GM21723 (cell line): ENCODE data around the gene GHR.
"Not testable (repeated sequence)": the region's sequence is repeated elsewhere in the genome, so short reads cannot be mapped to it uniquely, and the experiment has no call there.

ENCODE experiments used
- ATAC-seq: cut with Tn5 transposase; IDR thresholded peaks from one replicate; pipeline ENCODE4 v1.9.1; 2021; ENCODE audit warnings: mild to moderate bottlenecking, moderate library complexity; ENCODE audit not compliant: unreplicated experiment

The GHR gene

DNA sequence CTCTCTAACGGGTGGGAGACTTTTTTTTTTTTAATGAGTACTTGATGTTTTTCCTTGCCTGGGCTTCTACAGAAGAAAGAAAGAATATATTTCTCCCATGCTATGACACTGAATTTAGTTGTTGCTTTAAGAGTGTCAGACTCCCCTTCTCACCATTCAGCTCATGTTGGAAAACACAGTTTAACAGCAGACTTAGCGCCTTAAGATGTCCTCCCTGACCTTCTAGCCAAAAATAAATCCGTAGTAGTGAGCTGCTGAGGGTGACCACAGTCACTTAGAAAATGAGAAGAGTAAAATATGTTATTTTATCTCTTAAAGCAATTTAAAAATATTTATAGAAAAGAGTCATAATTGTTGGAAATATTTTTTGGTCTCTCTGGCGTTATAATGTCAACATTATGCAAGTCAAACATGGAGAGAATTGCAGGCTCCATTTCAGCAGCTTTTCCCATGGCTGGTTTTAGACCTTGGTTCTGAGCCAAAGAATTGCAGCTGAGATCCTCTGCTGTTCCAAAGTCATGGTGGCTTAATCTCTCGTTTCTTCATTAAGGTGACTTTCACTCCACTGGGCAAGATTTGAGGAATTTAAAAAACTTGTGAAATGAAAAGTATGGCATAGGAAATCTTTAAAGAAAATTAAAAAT, 143.5 kb downstream of the GHR start:
- no peak for ATAC-seq

DNA sequence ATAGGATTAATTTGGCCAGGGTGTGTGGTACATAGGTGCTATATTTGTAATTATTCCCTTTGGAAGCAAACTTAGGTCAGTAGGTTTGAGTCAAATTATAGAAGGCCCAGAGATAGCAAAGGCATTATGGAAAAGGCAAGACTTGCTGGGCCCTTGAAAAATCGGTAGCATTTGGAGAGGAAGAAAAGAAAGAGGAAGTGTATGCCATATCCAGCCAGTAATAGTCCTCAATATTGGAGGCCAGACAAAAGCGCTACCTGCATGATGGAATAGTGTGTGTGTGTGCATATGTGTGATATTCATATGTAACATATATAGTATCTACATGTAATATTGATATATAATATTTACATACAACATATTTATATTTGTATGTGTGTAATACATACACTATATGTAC, 146.1 kb downstream of the GHR start:
- no peak for ATAC-seq

DNA sequence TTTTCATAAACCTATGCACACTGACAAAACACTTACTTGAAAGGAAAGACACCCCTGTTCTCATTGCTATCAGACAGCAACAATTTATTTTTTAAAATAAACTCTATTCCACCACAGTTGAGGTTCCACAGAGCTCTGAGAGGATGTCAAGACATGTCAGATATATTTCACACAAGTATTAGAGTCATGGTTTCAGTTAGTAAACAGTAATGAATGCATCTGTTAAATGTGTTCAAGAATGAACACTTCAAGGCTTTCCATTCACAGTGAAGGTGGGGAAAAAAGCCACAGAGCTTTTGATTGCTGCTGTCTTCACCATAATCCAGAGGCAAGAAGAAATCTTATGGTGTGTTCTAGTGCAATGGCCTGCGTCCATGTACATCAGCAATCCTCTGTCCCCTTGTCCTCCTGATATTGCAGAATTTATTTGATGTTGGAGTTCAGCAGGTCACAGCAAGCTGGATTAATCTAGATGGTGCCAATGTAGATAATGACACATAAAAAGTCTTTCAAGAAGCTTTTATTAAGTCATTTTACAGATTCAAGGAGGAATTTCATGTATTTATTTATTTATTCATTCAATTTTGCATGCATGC, 146.8 kb downstream of the GHR start:
- no peak for ATAC-seq

DNA sequence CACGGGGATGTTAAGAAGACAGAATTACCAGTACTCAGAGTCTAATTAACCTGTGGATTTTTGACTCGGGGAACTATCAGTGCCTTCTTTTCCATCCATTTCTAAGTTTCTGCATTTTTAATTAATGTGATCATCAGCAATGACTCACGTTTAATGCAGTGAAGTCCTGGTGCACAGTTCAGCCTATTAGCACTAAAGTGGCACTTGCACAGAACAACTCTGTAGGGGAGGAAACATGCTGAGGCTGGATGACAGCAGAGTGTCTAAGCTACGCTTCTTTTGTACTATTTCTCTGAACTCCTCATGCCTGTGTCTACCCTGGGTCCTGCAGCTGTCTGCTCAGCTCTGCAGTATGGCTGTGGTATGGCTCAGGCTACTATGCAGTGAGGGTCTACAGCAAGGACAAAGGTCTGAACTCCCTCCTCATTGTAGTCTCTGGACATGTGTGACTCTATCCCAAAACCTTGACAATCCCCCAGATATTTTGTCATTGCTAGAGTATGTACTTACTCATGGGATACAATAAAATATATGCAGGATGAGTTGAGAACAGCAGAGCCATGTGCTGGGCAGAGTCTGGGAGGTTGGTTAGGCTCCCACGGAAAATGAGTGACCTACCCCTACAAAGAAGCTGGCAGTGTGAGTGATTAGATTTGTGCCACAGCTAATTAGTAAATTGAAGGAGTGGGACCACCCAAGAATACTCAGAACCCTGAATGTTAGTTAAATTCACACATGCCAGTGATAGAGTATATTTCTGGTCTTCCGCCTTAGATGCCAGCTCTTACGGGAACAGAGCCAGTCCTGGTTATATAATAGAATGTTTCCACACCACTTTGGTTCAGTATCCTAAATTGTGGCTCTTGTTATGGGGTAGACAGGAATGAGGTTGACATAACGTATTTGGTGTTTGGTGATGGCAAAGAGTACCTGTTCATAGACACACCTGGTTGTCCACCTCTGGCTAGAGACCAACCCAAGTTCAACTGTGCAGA, 148.0 kb downstream of the GHR start:
- no peak for ATAC-seq

- ATAC-seq = no peak
Observed at GRCh38 chr5:42572313-42572712, 149.1 kb downstream of the GHR start.

GRCh38 chr5:42573386-42573785, 150.1 kb downstream of the GHR start:
- ATAC-seq = no peak

GRCh38 chr5:42575914-42576313, 152.7 kb downstream of the GHR start:
- not testable (repeated sequence) for ATAC-seq

- ATAC-seq = not testable (repeated sequence)
Observed at GRCh38 chr5:42578901-42579300, 155.7 kb downstream of the GHR start.

- ATAC-seq = no peak
Observed at GRCh38 chr5:42579320-42579719, 156.1 kb downstream of the GHR start.

GRCh38 chr5:42581845-42582244, 158.6 kb downstream of the GHR start:
- ATAC-seq = no peak

GRCh38 chr5:42582723-42583122, 159.5 kb downstream of the GHR start:
- no peak for ATAC-seq

DNA sequence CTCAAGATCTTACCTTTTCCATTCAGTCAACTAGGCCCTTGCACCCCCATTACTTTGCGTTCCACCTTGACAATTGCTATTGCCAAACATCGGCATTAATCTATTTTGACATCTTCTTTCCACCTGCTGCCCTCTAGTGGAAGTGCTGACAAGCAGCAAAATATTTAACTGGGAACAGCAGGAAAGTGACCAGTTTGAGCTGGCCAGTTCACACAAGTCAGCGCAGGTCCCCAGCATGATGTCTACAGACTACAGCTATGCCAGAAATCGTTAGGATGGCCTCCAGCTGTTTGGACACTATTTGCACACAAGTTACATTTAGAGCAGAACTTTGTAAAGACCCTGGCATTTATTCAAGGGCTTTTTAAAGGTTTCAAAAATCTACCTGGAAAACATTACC, 160.1 kb downstream of the GHR start:
- ATAC-seq = peak; percentile 69

- ATAC-seq = no peak
Observed at GRCh38 chr5:42586625-42587024, 163.4 kb downstream of the GHR start.

- ATAC-seq = no peak
Observed at GRCh38 chr5:42587096-42587723, 164.0 kb downstream of the GHR start.

GRCh38 chr5:42590566-42590965, 167.3 kb downstream of the GHR start:
- ATAC-seq = no peak

GRCh38 chr5:42591015-42591414, 167.8 kb downstream of the GHR start:
- no peak for ATAC-seq

DNA sequence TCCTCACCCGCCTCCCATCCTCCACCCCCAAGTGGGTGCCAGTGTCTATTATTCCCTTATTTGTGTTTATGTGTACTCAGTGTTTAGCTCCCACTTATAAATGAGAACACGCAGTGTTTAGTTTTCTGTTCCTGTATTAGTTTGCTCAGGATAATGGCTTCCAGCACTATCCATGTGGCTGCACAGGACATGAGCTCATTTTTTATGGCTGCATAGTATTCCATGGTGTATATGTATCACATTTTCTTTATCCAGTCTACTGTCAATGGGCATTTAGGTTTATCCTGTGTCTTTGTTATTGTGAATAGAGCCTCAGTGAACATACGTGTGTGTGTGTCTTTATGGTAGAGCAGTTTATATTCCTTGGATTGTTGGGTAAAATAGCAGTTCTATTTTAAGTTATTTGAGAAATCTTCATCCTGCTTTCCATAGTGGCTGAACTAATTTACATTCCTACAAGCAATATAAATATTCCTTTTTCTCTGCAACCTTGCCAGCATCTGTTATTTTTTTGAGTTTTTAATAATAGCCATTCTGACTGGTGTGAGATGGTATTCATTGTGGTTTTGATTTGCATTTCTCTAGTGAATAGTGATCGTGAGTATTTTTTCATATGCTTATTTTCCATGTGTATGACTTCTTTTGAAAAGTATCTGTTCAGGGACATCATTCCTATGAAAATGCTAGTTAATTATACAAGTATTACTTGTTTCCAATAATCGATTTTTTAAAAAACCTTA, 169.3 kb downstream of the GHR start:
- no peak for ATAC-seq

DNA sequence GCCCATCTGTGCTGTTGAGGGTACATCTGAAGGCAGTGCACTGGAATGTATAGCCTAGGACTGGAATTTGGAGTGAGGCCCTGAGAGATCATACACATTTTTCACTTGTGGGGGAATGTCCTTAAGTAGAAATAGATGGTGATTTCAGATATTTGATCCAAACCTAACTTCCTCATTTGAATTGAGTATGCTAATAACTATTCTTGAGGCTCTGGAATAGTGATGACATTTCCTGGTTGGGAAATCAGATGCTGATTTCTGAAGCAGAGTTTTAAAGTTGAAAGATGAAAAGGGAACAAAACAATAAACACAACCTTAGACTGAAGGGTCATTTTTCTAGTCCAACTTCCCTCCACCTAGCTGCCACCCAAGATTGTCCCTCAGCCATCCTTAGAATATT, 170.4 kb downstream of the GHR start:
- no peak for ATAC-seq

DNA sequence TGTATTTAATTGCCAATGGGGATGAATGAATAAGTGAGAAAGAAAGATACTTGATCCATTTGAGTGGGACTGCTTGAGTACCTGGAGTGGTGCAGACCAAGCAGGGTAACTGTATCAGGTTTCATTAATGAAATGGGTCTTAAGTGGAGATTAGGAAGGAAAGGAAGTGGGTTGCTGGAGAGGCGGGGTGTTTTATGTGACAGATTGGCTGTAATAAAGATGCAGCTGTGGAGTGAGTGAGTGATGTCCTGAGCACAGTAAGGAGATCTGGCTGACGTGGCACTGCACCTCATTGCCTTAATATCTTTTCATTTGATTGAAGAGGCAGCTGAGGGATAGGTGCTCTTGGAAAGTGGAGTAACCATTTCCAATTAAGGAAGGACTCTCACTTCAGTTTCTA, 172.4 kb downstream of the GHR start:
- no peak for ATAC-seq

DNA sequence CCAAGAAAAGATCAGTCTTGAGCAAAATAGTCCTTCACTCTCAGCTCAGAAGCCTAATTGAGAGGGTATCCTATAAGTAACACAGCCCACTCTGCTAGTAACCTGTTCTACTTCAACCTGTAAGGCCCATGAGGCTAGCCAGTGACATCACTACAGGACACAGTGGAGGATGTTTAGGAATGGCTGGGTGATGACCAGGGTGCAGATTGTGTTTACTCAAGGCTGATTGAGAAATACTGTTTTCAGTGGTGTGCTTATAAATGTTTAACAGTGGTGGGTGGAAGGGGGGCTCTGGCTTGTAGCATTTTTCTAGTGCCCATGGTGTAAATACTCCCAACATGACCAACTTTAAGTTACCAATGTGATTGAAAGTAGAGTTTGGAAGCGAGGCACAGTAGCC, 173.6 kb downstream of the GHR start:
- ATAC-seq = no peak
